K562 (cell line): Measurements from ENCODE around the gene RXYLT1. TPM values are rescaled to one million over a fixed set of nuclear protein-coding genes. Genes with fewer than 3 reads are reported as not detected.

Experiments
- CXXC5 ChIP-seq: fragments of 250-450 bp; sonication (Bioruptor Pico); IDR thresholded peaks from 2 replicates; pipeline ENCODE4 v1.8.0; 2022; ENCODE audit warnings: inconsistent platforms, mild to moderate bottlenecking, moderate library complexity
- FOXK2 ChIP-seq, 2 experiments: fragments of 450-650 bp; IDR thresholded peaks in 1 of 2; conservative IDR thresholded peaks in 1 of 2; 2 replicates each; pipeline ENCODE4 v1.6.1; 2016; ENCODE audit warnings: low read depth in 2 of 2, mild to moderate bottlenecking in 1 of 2
- GABPA ChIP-seq: fragments of 200-800 bp; sonication (Bioruptor generic); conservative IDR thresholded peaks from 2 replicates; pipeline ENCODE4 v1.6.1; 2016; ENCODE audit warnings: low read depth, missing genetic modification characterization, missing compliant biosample characterization
- KLF1 ChIP-seq: fragments of 450-650 bp; IDR thresholded peaks from 2 replicates; pipeline ENCODE4 v1.6.1; 2016; ENCODE audit warnings: missing genetic modification characterization, missing compliant biosample characterization
- MAZ ChIP-seq, 2 experiments: fragments of 450-650 bp in 1 of 2; sonication (generic) in 1 of 2; formaldehyde crosslinking; IDR thresholded peaks in 1 of 2; conservative IDR thresholded peaks in 1 of 2; 2 replicates each; pipeline versions ENCODE4 v1.4.0 to v1.5.0; 2020; ENCODE audit warnings: mild to moderate bottlenecking in 1 of 2, missing genetic modification reagents in 1 of 2
- MEIS2 ChIP-seq: fragments of 450-650 bp; IDR thresholded peaks from 2 replicates; pipeline ENCODE4 v1.6.1; 2014; ENCODE audit warnings: mild to moderate bottlenecking; ENCODE audit not compliant: partially characterized antibody
- NFE2 ChIP-seq: IDR thresholded peaks from 2 replicates; pipeline ENCODE4 v1.6.1; 2014; ENCODE audit warnings: antibody characterized with exemption, low read depth
- RB1 ChIP-seq: fragments of 450-650 bp; IDR thresholded peaks from 2 replicates; pipeline ENCODE4 v1.6.1; 2017; ENCODE audit warnings: low read depth, mild to moderate bottlenecking
- RBFOX2 ChIP-seq: fragments of 200-400 bp; formaldehyde crosslinking; IDR thresholded peaks from 2 replicates; pipeline ENCODE4 v1.6.1; 2017; ENCODE audit warnings: low read depth, mild to moderate bottlenecking, low read length, moderate library complexity
- RBM25 ChIP-seq: fragments of 200-400 bp; formaldehyde crosslinking; IDR thresholded peaks from 2 replicates; pipeline ENCODE4 v1.6.1; 2018; ENCODE audit warnings: low read length, low read depth, moderate library complexity; ENCODE audit not compliant: severe bottlenecking
- ZBTB17 ChIP-seq: fragments of 450-650 bp; formaldehyde crosslinking; IDR thresholded peaks from 2 replicates; pipeline ENCODE4 v1.4.0; 2020; ENCODE audit warnings: mild to moderate bottlenecking
- polyA plus RNA-seq, 8 experiments: library from polyadenylated mRNA; depleted of rRNA in 4 of 8; stranded (reverse) in 5 of 8; unstranded in 3 of 8; fragments of >200 nt; fragmentation: Nextera tagmentation in 2 of 8; fragmentation: Illumina TruSeq in 1 of 8; extraction: Ambion mirVana in 2 of 8; extraction: Trizol in 1 of 8; gene quantifications; 2 replicates each; pipeline versions ENCODE4 v1.2.1 to v1.2.3, GENCODE V29; 2011 to 2014; ENCODE audit warnings: inconsistent platforms in 1 of 8, missing spikeins in 1 of 8
- total RNA-seq, 7 experiments: library from RNA; depleted of rRNA in 6 of 7; stranded (reverse); fragments of >200 nt in 6 of 7; fragmentation: Illumina TruSeq in 2 of 7; extraction: Trizol in 2 of 7; gene quantifications; 2 replicates each; pipeline versions ENCODE4 v1.2.1 to v1.2.3, GENCODE V29; 2011 to 2021; ENCODE audit warnings: low replicate concordance in 1 of 7
- TF ChIP-seq, protein P1 (sequence below): fragments of 450-650 bp; IDR thresholded peaks from 2 replicates; pipeline ENCODE4 v1.6.1; 2016; ENCODE audit warnings: borderline replicate concordance
- TF ChIP-seq, protein P2 (sequence below), 3 experiments: fragments of 200-800 bp in 1 of 3; fragments of 250-450 bp in 1 of 3; fragments of 450-650 bp in 1 of 3; sonication (Bioruptor Pico) in 1 of 3; sonication (Bioruptor generic) in 1 of 3; formaldehyde crosslinking in 1 of 3; IDR thresholded peaks; 2 replicates each; pipeline versions ENCODE4 v1.6.1 to v1.8.0; 2016 to 2022; ENCODE audit warnings: mild to moderate bottlenecking in 2 of 3, missing genetic modification characterization in 2 of 3, missing compliant biosample characterization in 1 of 3, moderate library complexity in 1 of 3
- TF ChIP-seq, protein P3 (sequence below): sonication (generic); formaldehyde crosslinking; IDR thresholded peaks from 2 replicates; pipeline ENCODE4 v1.9.0; 2022; ENCODE audit warnings: mild to moderate bottlenecking, missing genetic modification reagents
- TF ChIP-seq, protein P4 (sequence below): fragments of 250-450 bp; sonication (Bioruptor Pico); IDR thresholded peaks from 2 replicates; pipeline ENCODE4 v1.5.1; 2021; ENCODE audit warnings: mild to moderate bottlenecking
- TF ChIP-seq, protein P5 (sequence below): sonication (generic); formaldehyde crosslinking; IDR thresholded peaks from 2 replicates; pipeline ENCODE4 v1.8.1; 2023; ENCODE audit warnings: mild to moderate bottlenecking, missing genetic modification reagents

RXYLT1 gene
- total and polyA plus RNA-seq, 9 of the 15 experiments (the other 6 are each of a cell fraction or from before 2014, with no cell fraction given): 6.7 to 26.5 (median 20.9) TPM

DNA sequence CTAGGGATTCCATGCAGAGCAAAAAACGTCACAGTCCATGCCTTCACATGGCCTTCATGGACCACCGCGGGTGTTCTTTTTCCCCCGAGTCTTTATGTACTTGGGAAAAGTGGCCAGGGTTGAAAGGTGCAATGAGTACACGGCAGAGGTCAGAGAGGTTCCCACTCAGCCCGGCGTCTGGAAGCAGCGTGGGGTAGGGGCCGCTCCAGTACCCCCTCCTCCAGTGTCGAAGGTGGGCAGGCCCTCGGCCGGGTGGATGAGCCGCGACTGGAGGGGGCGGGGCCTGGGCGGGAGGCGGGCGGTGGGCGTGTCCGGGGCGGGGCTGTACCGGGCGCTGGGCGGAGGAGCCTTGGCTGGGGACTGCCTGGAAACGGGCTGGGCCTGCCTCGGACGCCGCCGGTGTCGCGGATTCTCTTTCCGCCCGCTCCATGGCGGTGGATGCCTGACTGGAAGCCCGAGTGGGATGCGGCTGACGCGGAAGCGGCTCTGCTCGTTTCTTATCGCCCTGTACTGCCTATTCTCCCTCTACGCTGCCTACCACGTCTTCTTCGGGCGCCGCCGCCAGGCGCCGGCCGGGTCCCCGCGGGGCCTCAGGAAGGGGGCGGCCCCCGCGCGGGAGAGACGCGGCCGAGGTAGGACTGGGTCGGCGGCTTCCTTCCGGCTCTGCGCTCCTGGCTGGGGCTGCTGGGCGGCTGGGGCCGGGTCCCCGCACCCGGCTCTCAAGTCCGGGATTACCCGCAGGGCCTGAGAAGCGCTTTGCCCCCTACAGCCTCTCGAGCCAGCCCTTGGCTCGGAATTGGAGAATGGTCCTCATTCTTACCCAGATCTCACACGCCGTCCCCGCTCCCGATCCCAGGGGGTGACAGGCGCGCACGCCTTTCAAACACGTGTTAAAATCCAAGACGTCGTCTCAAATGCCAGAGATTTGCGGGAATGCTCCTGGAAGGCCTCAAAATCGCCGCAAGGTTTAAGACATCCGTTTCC, at the start of gene RXYLT1 (continued):
- TF ChIP-seq, protein P1, sequence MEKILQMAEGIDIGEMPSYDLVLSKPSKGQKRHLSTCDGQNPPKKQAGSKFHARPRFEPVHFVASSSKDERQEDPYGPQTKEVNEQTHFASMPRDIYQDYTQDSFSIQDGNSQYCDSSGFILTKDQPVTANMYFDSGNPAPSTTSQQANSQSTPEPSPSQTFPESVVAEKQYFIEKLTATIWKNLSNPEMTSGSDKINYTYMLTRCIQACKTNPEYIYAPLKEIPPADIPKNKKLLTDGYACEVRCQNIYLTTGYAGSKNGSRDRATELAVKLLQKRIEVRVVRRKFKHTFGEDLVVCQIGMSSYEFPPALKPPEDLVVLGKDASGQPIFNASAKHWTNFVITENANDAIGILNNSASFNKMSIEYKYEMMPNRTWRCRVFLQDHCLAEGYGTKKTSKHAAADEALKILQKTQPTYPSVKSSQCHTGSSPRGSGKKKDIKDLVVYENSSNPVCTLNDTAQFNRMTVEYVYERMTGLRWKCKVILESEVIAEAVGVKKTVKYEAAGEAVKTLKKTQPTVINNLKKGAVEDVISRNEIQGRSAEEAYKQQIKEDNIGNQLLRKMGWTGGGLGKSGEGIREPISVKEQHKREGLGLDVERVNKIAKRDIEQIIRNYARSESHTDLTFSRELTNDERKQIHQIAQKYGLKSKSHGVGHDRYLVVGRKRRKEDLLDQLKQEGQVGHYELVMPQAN: peak; percentile 96
- TF ChIP-seq NFE2: peak; percentile 75
- TF ChIP-seq GABPA (tag): peak; percentile 91
- TF ChIP-seq, protein P2, sequence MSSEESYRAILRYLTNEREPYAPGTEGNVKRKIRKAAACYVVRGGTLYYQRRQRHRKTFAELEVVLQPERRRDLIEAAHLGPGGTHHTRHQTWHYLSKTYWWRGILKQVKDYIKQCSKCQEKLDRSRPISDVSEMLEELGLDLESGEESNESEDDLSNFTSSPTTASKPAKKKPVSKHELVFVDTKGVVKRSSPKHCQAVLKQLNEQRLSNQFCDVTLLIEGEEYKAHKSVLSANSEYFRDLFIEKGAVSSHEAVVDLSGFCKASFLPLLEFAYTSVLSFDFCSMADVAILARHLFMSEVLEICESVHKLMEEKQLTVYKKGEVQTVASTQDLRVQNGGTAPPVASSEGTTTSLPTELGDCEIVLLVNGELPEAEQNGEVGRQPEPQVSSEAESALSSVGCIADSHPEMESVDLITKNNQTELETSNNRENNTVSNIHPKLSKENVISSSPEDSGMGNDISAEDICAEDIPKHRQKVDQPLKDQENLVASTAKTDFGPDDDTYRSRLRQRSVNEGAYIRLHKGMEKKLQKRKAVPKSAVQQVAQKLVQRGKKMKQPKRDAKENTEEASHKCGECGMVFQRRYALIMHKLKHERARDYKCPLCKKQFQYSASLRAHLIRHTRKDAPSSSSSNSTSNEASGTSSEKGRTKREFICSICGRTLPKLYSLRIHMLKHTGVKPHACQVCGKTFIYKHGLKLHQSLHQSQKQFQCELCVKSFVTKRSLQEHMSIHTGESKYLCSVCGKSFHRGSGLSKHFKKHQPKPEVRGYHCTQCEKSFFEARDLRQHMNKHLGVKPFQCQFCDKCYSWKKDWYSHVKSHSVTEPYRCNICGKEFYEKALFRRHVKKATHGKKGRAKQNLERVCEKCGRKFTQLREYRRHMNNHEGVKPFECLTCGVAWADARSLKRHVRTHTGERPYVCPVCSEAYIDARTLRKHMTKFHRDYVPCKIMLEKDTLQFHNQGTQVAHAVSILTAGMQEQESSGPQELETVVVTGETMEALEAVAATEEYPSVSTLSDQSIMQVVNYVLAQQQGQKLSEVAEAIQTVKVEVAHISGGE (CRISPR knock-in tag; IDR thresholded peaks at IDR 0.05): peak; percentile 81 to 96 (median 96)
- TF ChIP-seq RBM25: no peak
- no peak for TF ChIP-seq FOXK2 (conservative IDR thresholded peaks at IDR 0.05 in 1 of 2, IDR thresholded peaks at IDR 0.05 in 1 of 2; ENCODE audit: low read depth in 2 of 2)
- 0 out of 2 replicates have a peak, but pooled peaks have one; percentile 36 for TF ChIP-seq KLF1 (tag)
- TF ChIP-seq MAZ (CRISPR knock-in tag; conservative IDR thresholded peaks at IDR 0.05 in 1 of 2, IDR thresholded peaks at IDR 0.05 in 1 of 2): peak in 1 of 2 experiments; percentile 85; a peak in 3 of 4 replicates
- peak; percentile 92 for TF ChIP-seq RBFOX2
- no peak for TF ChIP-seq MEIS2
- peak; percentile 86 for TF ChIP-seq CXXC5 (CRISPR knock-in tag)
- TF ChIP-seq, protein P3, sequence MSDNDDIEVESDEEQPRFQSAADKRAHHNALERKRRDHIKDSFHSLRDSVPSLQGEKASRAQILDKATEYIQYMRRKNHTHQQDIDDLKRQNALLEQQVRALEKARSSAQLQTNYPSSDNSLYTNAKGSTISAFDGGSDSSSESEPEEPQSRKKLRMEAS (CRISPR knock-in tag): peak; percentile 89
- TF ChIP-seq, protein P4, sequence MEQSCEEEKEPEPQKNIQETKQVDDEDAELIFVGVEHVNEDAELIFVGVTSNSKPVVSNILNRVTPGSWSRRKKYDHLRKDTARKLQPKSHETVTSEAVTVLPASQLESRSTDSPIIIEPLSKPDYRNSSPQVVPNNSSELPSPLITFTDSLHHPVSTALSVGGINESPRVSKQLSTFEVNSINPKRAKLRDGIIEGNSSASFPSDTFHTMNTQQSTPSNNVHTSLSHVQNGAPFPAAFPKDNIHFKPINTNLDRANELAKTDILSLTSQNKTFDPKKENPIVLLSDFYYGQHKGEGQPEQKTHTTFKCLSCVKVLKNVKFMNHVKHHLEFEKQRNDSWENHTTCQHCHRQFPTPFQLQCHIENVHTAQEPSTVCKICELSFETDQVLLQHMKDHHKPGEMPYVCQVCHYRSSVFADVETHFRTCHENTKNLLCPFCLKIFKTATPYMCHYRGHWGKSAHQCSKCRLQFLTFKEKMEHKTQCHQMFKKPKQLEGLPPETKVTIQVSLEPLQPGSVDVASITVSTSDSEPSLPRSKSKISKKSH: no peak
- TF ChIP-seq ZBTB17 (CRISPR knock-in tag): peak; percentile 43; the same call in 1 of the 2 replicates
- peak; percentile 74; the same call in 1 of the 2 replicates for TF ChIP-seq RB1
- TF ChIP-seq, protein P5, sequence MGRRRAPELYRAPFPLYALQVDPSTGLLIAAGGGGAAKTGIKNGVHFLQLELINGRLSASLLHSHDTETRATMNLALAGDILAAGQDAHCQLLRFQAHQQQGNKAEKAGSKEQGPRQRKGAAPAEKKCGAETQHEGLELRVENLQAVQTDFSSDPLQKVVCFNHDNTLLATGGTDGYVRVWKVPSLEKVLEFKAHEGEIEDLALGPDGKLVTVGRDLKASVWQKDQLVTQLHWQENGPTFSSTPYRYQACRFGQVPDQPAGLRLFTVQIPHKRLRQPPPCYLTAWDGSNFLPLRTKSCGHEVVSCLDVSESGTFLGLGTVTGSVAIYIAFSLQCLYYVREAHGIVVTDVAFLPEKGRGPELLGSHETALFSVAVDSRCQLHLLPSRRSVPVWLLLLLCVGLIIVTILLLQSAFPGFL: 0 out of 2 replicates have a peak, but pooled peaks have one; percentile 73
